Activated CD4-positive, alpha-beta T cell treated with anti-CD3 and anti-CD28 coated beads for 1 hour (primary cell): Measurements from ENCODE around the gene TOX2.

Experiments
- DNase-seq: peaks from one replicate; pipeline ENCODE4 v3.0.0-alpha.2; 2020

The TOX2 gene

DNA sequence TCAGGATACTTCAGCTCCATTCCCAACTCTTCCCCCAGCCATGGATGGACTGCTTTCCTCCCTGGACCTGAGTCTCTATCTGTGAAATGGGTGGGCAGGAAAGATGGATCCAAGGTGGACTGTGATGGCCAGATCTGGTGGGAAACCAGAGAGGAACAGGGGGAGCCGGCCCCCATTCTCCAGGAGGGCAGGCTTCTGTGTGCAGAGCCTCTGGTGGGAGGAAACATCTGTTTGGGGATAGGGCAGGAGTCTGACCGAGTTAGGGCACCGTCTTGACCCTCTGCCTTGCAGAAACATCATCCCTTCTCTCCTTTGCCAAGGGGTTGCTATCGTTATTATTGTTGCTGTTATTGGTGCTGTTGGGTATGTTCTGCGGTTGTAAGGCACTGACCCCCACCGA, 91.5 kb downstream of the TOX2 start:
- no peak for DNase-seq

DNA sequence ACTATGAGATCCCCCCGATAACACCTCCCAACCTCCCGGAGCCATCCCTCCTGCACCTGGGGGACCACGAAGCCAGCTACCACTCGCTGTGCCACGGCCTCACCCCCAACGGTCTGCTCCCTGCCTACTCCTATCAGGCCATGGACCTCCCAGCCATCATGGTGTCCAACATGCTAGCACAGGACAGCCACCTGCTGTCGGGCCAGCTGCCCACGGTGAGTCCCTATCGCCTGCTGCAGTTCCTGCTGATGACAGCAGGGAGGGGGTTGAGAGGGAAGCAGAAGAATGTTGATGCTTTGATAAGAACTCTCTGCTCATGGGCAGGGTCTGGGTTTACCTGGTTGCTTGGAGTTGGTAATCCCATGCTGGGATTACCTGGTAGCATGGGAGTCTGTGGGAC, 91.9 kb downstream of the TOX2 start:
- DNase-seq, result no peak

DNA sequence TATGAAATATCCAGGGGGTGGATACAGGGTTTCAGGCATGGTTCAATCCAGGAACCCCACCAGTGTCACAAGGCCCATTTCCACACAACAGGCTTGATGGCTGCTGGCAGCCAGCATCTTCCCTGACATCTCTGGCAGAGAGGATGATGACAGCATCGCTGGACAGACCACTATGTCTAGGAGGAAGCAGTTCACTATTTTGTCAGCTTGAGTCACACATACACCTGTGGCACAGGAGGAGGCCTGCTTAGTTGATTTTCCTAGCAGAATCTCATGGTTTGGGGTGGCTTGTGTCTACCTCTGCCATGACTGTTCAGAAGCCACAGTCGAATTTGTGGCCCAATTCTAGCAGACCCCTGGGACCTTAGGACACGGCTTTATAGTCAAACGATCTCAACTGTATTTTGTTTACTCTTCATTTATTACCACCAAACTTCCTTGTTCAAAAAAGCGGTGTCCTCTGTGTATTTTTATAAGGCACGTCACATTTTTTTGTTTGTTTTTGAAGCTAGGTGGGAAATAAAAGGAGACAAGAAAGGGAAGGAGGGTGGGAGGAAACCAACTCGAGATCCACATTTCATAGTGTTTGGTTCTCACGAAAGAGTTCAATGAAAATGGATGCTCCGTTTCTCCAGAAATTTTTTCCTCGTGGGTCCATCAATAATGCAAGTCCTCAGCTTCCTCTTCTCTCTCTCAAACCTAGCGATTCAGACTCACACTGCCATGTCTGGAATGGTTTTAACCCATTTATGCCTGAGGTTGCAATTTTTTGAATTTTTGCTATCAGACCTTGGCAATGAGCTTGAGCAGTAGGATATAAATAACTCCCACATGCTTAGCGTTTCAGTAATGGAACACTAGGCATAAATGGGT, 94.4 kb downstream of the TOX2 start:
- no peak for DNase-seq

DNA sequence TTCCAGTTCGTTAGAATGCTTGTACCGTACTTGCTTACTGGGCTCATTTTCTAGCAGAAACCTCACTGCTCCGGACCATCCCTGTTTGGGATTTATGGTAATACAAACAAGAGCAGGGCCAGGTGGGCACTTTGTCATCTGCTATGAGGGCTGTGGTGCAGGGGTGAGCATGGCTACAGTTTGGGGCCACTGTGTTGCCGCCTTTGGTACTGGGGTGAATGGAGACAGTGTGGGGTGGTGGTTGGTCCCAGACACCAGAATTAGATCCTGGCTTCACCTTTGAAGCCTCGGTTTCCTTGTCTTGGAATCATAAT, 95.0 kb downstream of the TOX2 start:
- no peak for DNase-seq

DNA sequence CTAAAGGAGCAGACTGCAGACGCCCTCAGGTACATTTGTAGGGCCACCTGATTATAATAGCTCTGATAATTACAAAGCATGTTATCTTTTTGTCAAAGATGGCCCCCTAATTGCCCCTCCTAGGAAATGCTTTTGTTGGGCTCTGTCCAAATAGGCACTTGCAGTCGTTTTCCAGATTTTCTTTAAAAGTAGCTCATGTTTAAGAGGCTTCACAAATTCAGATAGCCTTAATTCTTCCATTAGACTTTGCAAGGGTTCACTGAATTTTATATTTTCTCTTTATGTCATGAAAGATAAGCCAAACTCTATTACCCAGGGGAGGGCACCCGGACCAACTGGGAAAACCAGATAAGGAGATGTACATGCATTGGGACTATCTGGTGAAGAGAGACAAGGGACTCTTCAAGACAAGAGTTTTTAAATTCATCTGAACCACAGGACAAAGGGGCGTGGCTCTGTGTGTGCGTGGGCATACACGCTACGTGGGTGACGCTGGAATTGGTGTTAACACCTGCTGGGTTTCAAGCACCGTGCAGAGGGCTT, 95.6 kb downstream of the TOX2 start:
- DNase-seq, result no peak

DNA sequence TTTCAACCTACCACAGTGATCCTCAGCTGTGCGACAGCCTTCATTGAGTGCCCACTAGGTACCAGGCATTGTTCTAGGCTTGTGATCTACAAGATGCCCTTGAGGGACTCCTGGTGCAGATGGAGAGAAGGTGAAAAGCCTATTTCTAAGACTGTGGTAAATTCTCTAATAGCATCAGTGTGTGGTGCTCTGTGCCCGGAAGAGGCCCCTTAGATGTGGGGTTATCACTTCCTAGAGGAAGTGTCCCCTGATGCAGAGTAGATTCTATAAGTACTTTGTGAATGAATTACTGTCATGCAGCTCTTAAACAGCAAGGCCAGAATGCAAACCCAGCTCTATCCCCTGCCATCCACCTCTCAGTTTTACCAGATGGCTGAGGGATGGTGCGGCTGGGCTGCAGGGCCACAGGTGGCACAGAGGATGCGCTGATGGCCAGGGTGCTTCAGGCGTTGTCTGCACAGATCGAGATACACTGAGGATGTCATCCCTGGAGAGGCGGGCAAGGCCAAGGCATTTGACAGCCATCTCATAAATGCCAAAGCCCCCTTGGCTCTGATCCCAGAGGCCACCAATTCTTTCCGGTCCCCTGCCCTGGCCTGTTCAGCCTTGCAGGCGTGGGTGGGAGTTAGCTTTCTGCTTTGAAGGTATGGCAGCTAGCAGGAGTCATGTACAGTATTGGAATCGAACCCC, 96.7 kb downstream of the TOX2 start:
- no peak for DNase-seq

DNA sequence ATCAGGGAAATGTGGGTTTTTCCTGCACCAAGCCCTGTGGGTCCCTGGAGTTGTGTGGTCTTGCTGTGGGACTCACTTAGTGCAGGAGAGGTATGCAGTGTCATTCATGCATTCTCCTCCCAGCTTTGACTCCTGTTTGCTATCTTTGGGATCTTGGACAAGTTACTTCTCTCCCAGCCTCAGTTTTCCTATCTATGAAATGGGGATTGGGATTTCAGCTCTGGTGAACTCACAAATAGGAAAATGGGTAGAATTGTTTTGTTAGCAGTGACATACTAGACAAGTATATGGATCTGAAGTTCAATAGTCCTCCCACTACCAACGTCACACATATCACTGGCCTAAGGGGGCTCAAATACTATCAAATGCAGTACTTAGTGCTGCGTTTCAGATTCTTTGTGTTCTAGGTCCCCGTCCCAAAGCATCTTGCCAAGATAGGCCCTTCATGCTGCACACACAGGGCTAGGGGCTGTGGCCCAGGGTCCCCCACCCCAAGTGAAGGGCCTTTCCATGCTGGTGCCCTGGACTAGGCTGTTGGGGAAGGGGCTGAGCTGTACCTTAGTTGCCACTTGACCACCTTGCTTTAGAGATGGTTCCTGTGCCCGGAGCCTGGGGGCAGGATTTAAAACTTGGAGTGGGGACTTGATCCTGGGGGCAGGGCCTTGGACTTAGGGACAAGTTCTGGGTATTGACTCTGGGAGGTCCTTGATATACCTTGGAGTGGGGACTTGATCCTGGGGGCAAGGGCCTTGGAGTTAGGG, 98.0 kb downstream of the TOX2 start:
- DNase-seq, result no peak

DNA sequence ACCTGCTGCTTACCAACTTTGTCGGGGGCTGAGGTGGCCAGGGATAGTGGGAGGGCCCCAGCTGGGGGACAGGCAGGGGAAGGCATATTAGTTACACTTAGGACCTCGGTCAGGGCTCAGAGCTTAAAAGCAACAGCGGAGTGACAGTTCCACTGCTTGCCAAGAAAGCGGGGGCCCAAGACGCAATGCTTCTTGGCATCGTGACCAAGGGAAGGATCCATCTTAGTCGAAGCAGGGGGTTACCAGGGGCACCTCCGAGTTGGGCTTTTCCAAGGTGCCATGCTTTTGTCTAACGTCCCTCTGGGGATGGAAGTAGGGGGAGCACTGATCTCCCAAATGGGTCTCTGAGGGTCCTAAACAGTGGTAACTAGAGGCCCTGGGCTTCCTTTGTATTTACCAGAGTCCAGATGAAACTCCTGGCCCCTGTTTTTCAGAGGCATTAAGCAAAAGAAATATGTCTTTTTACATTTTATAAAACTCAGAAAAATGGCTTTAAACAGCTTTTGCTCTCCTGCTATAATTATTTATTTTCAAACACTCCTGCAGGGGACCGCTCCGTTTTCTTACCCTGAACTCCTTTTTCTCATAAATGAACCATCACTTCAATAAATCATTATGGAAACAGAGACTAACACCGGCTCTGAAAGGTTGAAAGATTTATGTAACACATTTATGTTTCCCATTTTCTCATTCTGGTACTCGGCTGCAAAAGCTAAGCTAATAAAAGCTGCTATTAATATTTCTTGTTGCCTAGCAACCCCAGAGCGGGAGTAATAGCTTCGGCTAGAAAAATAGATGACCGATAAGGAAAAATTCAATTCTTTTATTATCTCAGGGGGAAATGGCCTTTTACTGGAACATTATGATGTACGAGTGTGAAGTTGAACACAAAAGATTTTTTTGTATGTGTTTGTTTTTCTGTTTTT, 100.4 kb downstream of the TOX2 start:
- DNase-seq, result no peak

DNA sequence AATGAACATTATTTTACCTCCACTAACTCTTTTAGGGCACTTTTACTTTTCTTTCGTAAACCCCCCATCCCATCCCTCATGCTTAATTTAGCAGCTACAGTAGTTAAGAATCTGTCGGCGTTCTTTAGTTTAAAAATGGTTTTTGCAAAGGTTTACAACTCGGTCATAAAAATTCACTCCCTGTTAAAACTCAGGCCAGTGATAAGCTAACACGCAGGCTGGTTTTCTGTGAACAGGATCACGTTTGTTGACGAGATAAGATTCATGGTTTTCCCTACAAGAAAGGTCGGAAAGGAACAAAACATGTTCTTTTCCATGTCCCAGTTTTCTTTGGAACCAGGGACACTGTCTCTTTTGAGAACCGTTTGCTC, 101.1 kb downstream of the TOX2 start:
- DNase-seq, result no peak

DNA sequence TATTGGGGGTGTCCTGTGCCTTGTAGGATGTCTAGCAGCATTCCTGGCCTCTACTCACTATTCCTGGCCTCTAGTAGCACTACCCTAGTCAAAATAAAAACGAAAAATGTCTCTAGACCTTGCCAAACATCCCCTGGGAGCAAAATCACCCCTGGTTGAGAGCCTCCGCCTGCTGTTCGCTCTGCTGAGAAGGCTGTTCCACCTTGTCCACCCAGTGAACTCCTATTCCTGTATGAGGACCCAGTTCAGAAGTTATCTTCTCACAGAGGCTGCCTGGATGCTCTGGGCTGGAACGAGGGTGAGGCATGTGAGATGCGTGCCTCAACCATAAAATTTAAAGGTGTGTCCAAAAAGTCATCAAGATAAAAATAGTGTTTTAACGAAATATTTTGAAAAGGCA, 101.9 kb downstream of the TOX2 start:
- no peak for DNase-seq

DNA sequence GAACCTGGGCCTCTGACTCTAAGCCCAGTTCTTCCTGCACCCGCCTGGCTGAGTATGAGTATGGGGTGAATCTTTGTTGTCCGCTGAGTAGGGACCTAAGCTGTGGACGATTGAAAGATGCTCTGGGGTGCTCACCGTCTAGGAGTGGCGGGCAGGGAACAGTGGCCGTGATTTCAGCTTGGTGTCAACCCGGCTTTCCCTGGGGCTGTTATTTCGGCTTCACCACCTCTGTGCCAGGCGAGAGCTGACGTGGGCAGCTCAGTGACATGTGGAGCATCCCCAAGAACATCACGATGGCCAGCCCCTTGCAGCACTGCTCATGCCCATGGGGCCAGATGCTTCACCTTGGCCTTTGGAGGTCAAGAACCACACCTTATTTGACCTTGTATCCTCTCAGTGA, 102.6 kb downstream of the TOX2 start:
- DNase-seq, result no peak

DNA sequence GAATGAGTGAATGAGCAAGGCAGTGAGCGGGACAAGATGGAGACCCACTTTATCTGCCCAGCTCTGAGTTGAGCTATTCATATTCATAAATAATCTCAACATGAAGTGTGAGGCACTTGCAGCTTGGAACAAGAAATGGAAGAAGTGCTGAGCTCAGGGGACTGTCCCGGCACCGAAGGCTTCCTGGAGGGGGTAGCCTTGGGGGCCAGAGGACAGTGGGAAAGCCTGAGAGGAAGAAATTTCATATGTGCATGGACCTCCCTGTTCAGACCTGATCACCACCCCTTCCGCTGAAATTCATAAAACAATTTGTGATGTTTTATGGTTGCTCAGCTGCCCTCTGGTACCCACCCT, 103.2 kb downstream of the TOX2 start:
- no peak for DNase-seq

DNA sequence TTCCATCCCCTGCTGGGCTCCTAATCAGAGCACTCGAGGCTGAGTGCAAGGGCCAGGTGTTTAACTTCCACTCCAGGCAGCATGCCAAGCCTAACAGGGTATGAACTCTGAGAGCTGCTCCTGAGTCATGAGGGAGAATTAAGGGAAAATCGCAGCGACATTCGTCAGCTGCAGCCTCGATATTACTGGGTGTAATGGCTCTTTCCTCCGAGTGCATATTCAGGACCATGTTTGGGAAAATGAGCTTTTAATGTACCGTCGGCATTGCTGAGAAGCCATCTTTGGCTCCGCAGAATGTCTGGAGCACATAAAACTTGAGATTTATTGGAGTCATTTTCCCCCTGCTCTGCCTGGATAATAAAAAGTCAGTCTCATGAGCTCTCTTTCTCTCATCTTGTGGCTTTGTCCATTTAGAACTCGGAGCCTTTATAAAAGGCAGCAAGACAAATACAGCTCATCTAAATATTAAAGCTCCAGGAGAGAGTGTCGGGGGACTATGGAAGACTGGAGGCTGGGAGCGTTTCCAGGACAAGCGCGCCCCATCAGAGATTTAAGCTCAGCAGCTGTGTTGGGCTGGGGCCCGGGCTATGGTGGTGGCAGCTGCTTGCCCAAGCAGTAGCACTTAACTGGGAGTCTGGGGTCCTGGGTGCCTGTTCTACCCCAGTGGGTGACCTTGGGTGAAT, 103.7 kb downstream of the TOX2 start:
- DNase-seq, result no peak

DNA sequence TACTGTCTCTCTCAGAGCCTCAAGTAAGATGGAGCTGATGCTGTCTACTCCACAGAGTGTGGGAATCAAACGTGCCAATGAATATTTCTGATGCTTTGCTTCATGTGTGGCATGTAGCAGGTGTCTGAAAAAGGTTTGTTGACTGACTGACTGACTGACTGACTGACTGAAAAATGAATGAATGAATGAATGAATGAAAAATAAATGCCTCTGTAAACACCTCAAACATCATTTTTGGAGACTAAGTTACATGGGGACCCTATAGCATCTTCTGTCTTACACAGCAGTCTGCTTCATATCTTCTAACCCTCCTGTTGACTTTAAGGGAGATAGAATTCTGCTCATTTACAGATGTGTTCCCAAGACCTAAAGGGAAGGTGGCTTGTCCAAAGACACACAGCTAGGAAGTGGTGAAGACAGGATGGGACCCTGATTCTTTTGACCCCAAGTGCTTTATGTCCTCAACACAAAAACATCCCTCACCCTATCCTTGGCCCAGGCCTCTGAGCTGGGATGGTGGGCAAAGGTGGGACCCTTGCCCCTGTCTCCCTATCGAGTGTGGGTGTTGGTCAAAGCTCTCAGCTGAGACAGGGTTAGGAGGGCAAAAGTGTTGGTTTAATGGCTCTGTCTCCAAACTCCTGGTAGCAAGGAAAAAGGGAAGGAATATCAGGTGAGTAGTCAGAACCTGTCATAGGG, 104.4 kb downstream of the TOX2 start:
- no peak for DNase-seq

DNA sequence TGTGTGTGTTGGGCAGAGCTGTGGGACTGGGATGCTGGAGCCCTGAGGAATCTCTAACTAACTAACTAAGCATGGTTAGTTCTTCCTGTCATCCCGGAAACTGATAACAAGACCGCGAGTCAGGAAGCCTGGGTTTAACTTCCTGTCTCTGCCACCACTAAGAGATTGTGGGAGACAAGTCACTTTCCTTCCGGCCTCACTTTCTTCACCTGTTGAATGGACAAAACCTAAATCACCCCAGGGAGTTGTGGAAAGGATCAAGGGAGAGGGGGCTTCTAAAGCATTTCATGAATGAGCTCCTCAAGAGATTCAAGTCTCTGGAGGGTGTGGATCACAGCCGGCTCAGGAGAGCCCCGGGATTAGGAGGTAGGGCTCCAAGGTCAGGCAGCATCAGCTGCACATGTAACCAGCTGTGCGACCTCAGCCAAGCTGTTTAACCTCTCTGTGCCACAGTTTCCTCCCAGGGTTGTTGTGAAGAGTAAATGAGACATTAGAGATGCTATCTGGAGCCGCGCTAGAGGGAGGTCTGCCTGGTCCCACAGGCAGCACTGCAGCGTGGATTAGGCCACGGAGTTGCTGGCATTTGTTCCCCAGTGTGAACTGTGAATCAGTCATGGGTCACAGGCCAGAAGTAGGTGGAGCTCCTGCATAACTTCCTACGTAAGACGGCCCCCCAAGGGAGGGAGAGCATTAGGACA, 105.1 kb downstream of the TOX2 start:
- DNase-seq, result peak; percentile 13

DNA sequence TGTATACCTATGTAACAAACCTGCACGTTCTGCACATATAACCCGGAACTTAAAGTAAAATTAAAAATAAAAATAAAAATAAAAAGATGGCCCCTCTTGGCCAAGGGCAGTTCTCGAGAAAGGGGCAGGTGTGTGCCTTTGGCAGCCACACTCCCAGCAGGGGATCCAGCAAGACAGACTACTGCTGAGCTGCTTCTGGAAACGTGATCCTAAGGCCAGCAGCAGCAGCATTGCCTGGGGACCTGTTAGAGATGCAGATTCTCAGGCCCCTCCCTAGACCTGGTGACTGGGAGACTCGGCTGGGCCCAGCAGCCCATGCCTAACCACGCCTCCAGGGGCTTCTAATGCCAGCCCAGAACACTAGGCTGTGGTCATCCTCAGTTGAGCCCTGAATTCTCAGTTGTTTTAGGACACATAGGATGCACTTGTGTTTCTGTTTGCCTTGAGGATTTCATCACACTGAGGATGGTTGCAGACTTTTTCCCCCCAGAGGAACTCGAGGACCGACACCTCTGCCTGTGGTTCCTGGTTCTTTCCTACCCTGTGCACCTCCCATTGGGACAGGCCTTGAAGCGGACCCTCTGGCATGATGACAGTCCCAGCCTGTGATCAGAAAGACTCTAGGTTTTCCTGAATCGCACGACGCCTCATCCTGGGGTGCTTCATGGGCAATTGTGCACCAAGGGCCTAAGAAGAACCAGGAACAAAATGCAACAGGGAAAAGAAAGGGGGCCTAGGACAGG, 105.9 kb downstream of the TOX2 start:
- no peak for DNase-seq

DNA sequence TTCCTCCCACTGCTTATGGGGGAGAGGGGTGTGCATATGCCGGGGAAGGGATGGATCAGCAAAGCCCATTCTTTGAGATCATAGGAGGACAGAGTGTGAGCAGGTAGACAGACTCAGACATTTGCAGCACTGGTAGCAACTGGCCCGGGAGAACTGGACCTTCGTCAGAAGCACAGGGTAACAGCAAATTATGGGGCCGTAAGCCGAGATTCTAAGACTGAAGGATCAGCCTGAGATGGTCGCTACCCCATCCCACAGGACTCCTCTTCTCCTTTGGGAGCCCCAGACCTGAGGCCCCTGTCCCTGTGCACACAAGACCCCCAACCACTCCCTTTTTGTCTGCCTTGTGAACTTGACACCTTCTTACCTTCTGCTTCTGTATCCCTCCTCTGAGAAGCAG, 106.5 kb downstream of the TOX2 start:
- DNase-seq, result no peak

DNA sequence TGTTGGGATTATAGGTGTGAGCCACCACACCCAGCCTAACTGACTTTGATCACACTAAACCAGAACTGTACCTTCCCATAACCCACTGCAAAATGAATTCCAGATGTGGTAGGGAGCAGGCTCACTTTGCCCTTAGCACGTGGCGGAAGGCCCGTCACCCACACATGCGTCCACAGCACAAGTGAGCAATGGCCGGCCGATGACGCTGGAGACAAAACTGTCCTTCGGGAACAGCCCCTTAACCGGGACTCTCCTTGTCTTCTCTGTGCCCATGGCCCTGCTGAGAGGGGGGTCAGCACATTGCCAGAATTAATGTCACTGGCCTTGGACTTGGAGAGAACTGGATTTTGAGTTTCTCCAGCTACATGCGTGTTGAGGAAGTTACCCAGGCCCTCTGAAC, 107.2 kb downstream of the TOX2 start:
- no peak for DNase-seq

DNA sequence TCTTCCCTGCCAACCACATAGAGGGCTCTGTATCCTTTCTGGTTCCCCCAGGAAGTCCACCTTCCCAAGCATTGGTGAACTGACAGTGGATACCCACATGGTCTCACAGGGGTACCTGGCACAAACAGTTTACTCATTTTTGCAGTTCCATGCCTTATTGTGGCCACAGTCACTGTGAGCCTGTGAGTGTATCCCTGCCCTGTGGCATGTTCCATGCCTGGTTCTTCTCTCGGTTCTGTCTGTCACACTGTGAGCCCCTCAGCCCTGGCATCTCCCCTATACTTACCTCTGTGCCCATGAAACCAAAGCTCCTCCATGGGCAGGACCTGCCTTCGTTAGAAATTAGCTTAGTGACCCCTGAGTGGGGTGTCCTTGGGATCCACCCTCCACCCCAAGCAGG, 107.8 kb downstream of the TOX2 start:
- no peak for DNase-seq
